Colonic mucosa (tissue), 4 donors: Measurements from ENCODE around the gene WWOX. TPM values are rescaled to one million over a fixed set of nuclear protein-coding genes. Genes with fewer than 3 reads are reported as not detected.

Source experiments
- DNase-seq: peaks from one replicate; pipeline ENCODE4 v3.0.0-alpha.2; 2020
- H3K27ac ChIP-seq: fragments of 200-600 bp; one replicate; pipeline ENCODE4 v1.8.0; 2021
- H3K27me3 ChIP-seq: fragments of 200-600 bp; one replicate; pipeline ENCODE4 v1.8.0; 2021
- H3K36me3 ChIP-seq: fragments of 200-600 bp; one replicate; pipeline ENCODE4 v1.8.0; 2021
- H3K4me1 ChIP-seq: fragments of 200-600 bp; one replicate; pipeline ENCODE4 v1.8.0; 2021; ENCODE audit warnings: mild to moderate bottlenecking
- H3K4me3 ChIP-seq: fragments of 200-600 bp; one replicate; pipeline ENCODE4 v1.8.0; 2021
- H3K9ac ChIP-seq, 2 donors: one replicate each; pipeline ENCODE4 v1.7.0; 2013; ENCODE audit warnings: control low read depth in 2 of 2, low read depth in 2 of 2, low read length in 2 of 2
- H3K9me3 ChIP-seq: fragments of 200-600 bp; one replicate; pipeline ENCODE4 v1.8.0; 2021
- CTCF ChIP-seq: fragments of 200-600 bp; IDR thresholded peaks from one replicate; pipeline ENCODE4 v1.8.0; 2022; ENCODE audit warnings: antibody characterized with exemption, mild to moderate bottlenecking
- intact Hi-C: fragments of 100-400 bp; cut with DNase I; formaldehyde crosslinking; loops from one replicate; pipeline ENCODE4 v1.14.1; 2022
- total RNA-seq, 2 donors: library from RNA; stranded (reverse); fragmentation: NEBNext Ultra II Directional in 1 of 2; extraction: Animal tissue kit (Norgen Biotek cat#: 25700) in 1 of 2; gene quantifications; one replicate each; pipeline ENCODE4 v1.2.1, GENCODE V29; 2021
- donor health status: healthy.
- donor health status: DM: no; HTN: no; CAD: no.
- donor health status: DM: no; HTN: no; CAD: no.

WWOX gene
- total RNA-seq, 2 donors from 2014 or later, result 7.2 to 11.0 TPM

- Histone ChIP-seq H3K9me3 (no peaks in the 10 kb centered on the region), H3K27me3 (no peaks in the 10 kb centered on the region), H3K4me3 (no peak overlapping the region), H3K4me1 (no peaks in the 10 kb centered on the region), H3K36me3 (no peaks in the 10 kb centered on the region), H3K27ac (no peak overlapping the region), H3K9ac (no peak overlapping the region)
- intact Hi-C loops, result no loop called here
- TF ChIP-seq CTCF, result no peak
- DNase-seq, result no peak
Observed at GRCh38 chr16:78992001-78992400, 892.5 kb downstream of the WWOX start.

GRCh38 chr16:78993346-78993745, 893.9 kb downstream of the WWOX start:
- Histone ChIP-seq H3K27ac (no peak overlapping the region), H3K36me3 (no peaks in the 10 kb centered on the region), H3K27me3 (no peaks in the 10 kb centered on the region), H3K4me1 (no peaks in the 10 kb centered on the region), H3K9ac (no peak overlapping the region), H3K9me3 (no peaks in the 10 kb centered on the region), H3K4me3 (no peak overlapping the region)
- intact Hi-C loops, result no loop called here
- TF ChIP-seq CTCF, result no peak
- DNase-seq, result no peak

GRCh38 chr16:78994135-78994745, 894.8 kb downstream of the WWOX start:
- no peak overlapping the region for H3K9ac ChIP-seq
- H3K36me3 ChIP-seq, result no peaks in the 10 kb centered on the region
- no peak for DNase-seq
- H3K27ac ChIP-seq, result no peak overlapping the region
- intact Hi-C loops, result no loop called here
- no peaks in the 10 kb centered on the region for H3K9me3 ChIP-seq
- H3K27me3 ChIP-seq, result no peaks in the 10 kb centered on the region
- H3K4me1 ChIP-seq, result no peaks in the 10 kb centered on the region
- TF ChIP-seq CTCF, result no peak
- no peak overlapping the region for H3K4me3 ChIP-seq

- intact Hi-C loops, result no loop called here
- Histone ChIP-seq H3K36me3 (no peaks in the 10 kb centered on the region), H3K9ac (no peak overlapping the region), H3K27ac (no peak overlapping the region), H3K4me1 (no peaks in the 10 kb centered on the region), H3K9me3 (no peaks in the 10 kb centered on the region), H3K27me3 (no peaks in the 10 kb centered on the region), H3K4me3 (no peak overlapping the region)
- no peak for TF ChIP-seq CTCF
- no peak for DNase-seq
Observed at GRCh38 chr16:78995441-78995840, 896.0 kb downstream of the WWOX start.

- no peak overlapping the region for H3K4me3 ChIP-seq
- H3K9ac ChIP-seq, result no peak overlapping the region
- intact Hi-C loops, result no loop called here
- no peak for TF ChIP-seq CTCF
- no peaks in the 10 kb centered on the region for H3K27me3 ChIP-seq
- H3K27ac ChIP-seq, result no peak overlapping the region
- no peaks in the 10 kb centered on the region for H3K4me1 ChIP-seq
- H3K36me3 ChIP-seq, result no peaks in the 10 kb centered on the region
- DNase-seq, result no peak
- H3K9me3 ChIP-seq, result no peaks in the 10 kb centered on the region
Observed at GRCh38 chr16:78996790-78997189, 897.3 kb downstream of the WWOX start.
